Astrocyte of the hippocampus (primary cell): ENCODE results near the gene FRMD1.

Source experiments
- DNase-seq: peaks from one replicate; pipeline ENCODE4 v3.0.0; 2011; ENCODE audit warnings: low read depth, low spot score

FRMD1 gene

DNA sequence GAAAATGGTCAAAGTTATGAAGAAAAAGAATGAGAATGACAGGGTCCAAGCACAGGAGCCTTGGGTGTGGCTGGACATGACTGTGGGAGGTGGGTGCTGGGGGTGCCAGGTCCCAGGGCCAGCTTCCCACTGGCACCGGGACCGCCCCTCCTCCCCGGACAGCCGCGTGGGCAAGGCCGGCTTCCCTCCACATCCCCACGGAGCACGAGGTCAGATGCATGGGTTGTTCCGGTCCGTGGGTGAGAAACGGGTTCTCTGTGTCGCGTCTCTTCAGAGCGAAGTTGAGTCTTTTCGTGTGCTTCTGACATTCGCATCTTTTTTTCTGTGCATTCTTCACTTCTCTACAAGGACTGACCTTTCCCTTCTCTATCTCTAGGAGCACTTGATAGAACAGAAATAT lies 51.5 kb downstream of the FRMD1 start:
- DNase-seq, result no peak

DNA sequence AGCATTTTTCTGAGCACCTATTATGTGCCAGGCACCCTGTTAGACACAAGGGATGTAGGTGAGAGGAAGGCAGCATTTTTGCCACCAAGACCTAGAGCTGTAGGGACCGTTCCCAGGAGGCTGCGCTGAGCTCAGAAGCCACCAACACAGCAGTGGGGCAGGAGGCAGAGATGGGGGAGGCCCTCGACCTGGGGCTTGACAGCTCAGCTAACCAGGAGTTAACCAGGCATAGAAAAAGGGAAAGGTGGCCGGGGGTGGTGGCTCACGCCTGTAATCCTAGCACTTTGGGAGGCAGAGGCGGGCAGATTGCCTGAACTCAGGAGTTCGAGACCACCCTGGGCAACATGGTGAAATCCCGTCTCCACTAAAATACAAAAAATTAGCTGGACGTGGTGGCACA lies 52.1 kb downstream of the FRMD1 start:
- no peak for DNase-seq

DNA sequence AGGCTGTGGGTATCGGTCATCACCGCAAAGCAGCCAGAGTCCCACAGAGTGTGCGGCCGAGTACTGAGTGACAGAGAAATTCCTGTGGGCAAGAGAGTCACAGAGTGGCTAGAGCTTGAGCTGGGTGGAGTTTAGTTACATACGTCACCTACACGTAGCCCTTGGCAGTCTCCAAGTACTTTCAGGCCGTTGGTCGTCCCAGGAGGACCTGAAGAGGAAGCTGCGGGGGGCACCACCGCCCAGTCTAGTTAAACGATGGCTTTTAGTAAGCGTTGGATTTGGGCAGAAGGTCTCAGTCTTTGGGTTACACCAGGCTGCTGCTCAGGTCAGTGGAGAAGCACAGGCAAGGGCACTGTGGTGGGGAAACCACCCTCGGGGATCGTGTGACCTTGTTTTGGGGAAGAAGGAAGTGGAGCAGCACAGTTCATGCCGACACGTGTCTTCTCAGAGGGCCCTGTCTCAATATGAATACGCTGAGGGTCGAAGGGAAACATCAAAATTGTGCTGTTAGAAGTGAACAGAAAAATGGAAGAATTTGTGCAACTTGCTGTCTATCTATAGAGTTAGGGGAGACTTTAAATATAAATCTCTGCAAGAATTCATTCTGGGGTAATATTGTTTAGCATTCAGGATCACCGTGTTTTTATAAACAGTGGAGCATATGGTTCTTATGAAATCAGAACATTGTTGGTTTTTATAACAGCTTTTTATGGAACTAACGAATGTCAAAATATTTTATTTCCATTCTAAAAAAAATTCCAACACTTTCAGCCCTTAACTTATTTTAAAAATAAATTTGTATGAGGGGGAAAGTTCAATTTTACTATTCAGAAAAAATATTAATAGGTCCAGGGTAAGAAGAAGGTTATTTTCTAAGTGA lies 52.9 kb downstream of the FRMD1 start:
- DNase-seq, result no peak

DNA sequence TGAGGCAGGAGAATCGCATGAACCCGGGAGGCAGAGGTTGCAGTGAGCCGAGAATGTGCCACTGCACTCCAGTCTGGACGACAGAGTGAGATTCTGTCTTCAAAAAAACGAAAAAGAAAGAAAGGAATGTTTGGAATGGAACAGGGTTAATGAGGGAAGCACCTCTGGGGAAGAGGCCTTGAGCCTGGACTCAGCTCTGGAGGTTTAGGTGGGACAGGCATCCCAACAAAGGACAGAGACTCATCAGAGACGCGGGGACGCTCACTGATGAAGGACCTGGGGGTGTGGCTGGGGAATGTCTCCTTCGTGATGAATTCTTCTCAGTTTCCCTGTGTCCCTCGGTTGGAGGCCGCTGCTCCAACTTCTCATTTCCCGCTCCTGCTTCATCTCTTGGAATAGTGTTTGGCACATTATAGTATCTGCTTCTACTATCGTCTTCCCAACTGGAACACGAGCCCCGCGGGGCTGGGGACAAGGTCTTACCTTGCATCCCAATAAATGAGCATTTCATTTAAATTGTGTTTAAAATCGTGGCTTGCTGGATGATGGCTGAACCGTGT lies 54.0 kb downstream of the FRMD1 start:
- no peak for DNase-seq

DNA sequence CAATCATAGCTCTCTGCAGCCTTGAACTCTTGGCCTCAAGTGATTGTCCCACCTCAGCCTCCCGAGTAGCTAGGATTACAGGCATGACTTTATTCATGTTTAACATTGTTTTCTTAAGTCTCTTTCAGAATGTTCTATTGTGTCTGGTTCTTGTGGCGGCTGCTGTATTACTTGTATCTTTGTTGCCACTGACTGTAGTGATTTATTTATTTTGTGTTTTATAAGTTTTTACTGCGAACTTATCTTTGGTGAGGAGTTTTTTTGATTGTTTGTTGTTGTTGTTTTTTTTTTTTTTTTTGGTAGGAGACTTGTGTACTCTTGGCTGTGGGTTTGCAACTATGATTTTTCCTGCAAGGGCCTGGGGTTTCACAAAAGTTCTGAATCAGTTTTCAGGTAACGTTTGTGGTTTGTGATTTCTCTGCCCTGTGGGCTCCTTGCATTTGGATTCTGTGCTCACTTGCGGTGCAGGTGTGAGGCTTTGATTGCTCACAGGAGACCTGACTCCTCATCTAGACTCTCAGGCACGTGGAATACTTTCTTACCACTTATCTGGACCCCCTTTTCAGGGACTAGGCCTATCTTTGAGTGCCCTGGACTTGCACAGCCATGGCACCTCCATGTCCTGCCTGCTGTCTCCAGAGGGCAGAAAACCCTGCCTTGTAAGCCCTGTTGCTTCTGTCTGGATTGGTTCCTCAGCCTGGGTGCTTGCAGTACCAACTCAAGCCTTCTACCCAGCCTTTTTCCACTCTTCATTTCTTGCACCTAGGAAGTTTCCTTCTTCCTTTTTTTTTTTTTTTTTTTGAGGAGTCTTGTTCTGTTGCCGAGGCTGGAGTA lies 56.3 kb downstream of the FRMD1 start:
- no peak for DNase-seq

DNA sequence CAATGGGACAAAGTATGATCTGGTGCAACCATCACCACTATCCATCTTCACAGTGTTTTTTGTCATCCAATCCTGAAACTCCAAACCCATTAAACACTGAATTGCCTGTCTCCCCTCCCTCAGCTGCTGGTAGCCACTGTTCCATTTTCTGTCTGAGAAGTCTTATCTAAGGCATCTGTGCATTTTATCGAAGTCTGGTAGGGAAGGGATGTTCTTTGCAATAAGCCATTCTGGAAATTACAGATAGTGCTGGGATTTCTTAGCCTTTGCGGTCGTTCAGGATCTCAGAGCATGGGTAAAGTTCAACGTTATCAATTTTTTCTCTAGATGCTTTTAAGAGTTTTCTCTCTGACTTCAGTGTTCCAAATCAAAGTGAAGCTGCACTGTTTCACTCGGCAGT lies 57.4 kb downstream of the FRMD1 start:
- DNase-seq, result no peak

DNA sequence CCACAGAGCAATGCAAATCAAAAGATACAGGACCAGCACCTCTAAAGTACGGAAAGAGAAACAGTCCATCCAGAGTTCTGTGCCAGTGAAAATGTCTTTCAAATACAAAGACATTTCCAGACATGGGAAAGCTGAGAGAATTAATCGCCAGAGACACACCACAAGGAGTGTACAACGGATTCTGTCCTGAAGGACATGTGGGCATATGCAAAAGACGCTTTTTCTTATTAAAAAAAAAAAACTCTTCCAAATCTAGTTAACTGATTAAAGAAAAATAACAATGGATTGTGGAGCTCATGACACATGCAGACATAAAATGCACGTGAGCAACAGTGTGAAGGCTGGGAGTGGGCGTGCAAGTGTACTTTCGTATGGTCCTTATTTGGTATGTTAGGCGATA lies 58.8 kb downstream of the FRMD1 start:
- no peak for DNase-seq

DNA sequence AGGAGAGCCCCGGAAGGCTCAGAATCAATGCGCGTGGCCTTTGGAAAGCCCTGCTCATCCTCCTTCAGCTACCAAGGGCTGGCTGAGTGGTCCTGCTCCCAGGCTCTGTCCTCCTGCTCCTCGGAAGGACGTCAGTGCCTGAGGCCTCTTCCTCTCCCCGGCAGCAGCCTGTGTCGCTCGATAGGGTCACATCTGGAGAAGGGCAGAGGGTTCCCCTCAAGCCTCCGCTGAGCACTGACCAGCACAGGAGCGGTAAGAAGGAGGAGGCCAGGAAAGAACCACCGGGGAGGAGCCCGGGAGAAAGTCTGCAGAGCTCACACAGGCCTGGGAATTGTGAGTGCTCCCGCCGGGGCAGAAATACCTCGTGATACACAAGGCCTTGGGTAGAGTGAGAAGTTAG lies 60.3 kb downstream of the FRMD1 start:
- DNase-seq, result no peak

DNA sequence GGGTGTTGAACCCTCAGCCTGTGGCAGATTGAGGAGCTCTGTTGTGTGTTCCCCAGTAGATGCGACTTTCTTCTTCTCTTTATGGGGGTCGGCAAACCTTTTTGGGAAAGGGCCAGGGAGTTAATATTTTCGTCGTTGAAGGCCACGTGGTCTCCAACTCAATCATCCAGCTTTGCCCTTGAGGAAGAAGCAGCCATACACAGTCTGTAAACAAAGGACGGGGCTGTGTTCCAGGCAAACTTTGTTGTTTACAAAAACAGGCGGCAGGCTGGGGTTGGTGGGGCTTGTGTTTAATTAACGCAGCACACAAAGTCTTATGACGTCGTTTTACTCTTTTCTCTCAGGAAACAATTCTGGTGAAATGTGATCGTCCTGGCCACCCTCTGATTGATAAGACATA lies 61.4 kb downstream of the FRMD1 start:
- no peak for DNase-seq

DNA sequence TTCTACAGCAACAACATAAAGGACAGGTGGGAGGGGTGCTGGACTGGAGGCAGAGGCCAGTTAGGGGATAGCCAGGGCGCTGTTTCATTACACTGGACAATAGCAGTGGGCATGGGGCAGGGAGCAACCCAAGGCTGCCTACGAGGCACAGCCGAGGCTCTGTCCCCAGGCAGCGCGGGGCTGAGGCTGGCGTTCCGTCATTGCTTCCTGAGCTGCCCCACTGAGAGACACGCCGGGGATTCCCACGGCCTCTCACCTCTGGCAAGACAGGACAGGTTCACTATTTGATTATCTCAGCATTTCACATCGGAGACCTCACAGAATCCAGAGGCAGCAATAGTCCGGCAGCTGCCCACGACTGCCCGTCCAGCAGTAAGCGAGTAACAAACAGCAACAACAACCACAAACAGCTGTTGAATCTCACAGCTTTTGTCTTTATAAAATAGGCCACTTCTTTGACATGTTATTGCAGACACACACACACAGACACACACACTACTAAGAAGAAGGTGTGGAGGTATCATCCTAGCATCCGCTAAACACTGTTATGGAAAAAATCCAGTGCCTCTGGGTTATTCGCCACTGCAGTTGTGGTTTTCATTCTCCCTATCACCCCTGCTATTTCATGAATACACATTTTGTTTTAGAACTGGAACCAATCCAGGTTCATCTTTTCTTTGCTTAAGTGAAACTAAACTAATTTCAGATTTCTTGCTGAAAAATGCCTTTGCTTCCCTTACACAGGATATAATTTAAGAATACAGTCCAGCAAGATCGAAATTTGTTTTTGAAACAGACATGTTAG lies 62.1 kb downstream of the FRMD1 start:
- no peak for DNase-seq

DNA sequence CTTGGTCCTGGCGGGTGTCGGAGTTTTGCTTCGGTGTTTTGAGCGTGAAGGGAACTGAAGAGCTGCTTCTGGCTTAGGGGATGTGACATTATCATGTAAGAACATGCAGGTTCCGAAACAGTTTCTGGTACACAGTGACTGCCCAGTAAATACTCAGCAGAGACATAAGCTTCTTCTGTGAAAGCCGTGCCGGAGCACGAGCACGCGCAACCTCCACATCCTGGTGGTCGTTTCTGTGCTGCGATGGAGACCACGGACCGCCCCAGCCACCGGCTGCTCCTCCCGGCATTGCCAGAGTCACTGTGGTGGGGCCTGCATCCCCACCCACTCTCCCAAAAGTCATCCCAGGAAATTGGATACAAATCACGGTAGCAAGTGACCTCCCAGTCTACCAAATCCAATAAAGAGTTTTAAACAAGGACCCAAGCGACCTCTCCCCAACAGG lies 62.8 kb downstream of the FRMD1 start:
- DNase-seq, result no peak

DNA sequence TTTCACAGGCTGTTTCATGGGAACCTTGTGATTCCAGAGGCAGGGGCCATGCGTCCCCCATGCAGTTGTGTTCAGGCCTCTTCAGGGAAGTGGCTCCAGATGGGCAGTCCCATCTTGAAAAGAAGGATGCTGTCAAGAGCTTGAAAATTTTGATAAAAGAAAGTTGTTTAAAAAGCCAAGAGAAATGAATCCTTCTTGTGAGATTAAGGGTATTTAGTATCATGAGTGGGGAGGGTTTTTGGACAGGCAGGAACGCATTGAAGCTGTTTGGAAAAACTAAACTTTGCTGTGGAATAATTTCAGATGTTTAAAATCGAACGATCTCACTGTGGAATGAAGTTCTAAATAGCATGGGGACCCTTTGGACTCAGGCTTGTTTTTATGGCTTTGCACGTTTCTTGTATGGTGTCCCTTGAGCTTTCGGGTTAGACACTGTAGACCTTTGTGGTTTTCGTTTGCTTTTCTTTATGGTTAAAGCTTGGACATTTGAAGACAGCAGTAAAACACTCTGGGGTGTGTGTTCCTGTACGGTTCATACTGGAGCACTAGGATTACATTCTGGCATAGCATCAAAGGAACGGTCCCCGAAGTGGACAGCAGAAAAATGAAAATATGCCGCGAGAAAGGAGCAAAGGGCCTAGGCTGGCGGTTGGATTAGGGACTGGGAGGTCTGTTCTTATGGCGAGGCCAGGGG lies 63.4 kb downstream of the FRMD1 start:
- DNase-seq, result no peak

DNA sequence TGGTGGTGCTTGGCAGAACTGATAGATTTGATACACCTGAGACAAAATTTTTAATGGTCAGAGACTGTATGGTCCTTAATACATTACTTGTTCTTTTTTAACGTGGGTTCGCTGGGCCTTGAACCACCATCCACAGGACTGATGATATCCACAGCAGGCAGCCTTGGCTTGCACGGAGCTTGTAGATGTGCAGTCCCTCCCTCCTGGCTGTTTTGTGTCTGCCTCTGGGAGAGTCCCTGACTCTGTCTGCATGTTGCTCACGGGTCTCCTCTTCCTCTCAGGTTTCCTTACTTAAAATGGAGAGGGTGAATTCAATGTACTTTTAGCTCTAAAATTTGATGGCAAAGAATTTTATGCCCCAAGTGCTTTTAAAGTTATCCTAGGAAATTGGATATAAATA lies 64.0 kb downstream of the FRMD1 start:
- DNase-seq, result no peak

DNA sequence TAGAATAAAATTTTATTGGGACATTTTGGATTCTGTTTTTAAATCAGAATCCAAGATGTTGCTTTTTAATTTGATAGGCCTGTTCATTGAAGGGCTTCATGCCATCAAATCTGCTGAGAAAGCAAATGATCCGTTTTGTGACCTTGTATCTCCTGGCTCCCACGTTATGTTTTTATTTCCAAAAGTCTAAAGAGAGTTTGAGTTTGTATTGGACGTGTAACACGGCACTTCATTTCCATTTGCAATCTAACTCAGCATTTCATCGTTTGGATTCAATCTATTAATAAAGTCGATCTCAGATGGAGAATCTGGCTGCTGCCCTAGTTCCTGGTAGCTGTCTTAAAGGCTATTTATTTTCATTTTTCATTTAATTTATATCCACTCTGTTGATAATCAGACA lies 64.6 kb downstream of the FRMD1 start:
- no peak for DNase-seq

DNA sequence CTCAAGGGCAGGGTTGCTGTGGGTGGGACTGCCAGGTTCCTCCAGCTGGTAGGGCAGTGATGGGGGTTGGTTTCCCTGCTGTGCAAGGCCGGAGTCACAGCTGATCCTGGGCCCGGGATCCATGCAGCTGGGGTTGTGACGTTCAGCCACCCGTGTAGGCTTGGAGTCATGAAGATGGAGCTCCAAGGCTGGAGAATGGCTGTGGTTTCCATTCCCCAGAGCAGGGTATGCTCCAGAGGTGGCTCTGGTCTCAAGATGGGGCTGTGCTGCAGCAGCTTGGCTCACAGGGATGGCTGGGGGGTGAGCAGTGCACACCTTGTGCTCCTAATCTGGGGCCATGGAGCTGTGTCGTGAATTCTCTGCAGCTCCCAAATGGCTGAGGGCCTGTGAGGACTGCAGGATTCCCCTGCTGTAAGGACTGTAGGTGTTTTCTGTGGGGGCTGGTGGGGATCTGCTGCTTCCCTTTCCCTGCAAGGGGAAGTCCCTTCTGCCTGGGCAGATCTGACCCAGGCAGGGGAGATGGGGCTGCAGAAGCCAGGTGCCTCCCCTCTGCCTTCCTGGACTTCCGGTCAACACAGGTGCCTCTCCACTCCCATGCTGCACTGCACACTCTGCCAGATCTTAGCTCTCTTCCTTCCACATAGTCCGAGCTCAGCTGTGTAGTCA lies 65.6 kb downstream of the FRMD1 start:
- DNase-seq, result no peak

DNA sequence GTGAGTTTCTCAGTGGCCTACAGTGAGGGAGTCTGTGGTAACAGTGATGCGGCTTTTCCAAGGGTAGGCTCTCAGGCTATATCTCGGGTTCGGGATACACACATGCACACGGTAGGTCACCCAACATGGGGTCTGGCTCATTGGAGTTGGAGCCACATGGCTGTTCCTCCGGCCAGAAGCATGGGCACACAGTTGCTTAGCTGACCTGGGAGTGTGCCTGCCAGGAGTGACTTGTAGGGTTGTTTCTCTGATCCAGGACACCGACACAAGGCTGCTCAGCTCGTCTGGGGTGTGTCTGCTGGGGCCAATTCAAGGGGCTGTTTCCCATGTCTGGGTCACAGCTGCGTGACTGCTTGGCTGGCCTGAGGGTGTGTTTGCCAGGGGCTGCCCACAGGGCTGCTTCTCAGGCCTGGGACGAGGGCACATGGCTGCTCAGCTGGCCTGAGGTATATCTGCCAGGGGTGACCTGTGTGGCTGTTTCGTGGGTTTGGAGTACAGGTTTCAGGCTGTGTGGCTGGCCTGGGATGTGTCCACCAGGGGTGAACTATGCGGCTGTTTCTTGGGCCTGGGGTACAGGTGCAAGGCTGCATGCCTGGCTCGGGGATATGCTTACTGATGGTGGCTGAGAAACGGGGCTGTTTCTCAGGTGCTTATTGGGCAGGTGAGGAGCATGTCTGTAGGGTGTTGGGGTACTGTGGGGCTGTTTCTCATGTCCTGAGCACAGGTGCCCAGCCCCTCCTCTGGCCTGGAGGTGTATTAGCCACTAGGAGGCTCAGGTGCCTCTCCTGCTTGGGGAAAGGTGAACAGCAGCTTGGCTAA lies 66.4 kb downstream of the FRMD1 start:
- DNase-seq, result no peak

DNA sequence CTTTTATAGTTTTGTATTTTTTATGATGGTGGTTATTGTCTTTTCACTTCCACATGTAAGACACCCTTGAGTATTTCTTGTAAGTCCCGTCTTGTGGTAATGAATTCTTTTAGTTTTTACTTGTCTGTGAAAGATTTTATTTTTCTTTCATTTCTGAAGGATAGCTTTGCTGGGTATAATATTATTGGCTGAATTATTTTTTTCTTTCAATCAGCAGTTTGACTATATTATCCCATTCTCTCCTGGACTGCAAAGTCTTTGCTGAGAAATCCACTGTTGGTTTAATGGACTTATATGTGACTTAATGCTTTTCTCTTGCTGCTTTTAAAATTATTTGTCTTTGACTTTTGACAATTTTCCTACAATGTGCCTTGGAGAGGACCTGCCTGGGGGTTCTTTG lies 67.7 kb downstream of the FRMD1 start:
- DNase-seq, result no peak

DNA sequence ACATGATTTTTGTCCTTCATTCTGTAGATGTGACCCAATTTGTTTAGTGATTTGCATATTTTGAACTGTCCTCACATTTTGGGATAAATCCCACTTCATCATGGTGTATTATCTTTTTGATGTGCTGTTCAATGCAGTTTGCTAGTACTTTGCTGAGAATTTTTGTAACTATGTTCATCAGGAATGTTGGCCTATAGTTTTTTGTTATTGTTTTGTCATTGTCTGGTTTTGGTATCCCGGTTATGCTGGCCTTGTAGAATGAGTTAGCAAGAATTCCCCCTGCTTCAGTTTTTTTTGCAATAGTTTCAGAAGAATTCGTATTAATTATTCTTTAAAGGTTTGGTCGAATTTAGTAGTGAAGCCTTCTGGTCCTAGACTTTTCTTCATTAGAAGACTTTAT lies 69.7 kb downstream of the FRMD1 start:
- no peak for DNase-seq

DNA sequence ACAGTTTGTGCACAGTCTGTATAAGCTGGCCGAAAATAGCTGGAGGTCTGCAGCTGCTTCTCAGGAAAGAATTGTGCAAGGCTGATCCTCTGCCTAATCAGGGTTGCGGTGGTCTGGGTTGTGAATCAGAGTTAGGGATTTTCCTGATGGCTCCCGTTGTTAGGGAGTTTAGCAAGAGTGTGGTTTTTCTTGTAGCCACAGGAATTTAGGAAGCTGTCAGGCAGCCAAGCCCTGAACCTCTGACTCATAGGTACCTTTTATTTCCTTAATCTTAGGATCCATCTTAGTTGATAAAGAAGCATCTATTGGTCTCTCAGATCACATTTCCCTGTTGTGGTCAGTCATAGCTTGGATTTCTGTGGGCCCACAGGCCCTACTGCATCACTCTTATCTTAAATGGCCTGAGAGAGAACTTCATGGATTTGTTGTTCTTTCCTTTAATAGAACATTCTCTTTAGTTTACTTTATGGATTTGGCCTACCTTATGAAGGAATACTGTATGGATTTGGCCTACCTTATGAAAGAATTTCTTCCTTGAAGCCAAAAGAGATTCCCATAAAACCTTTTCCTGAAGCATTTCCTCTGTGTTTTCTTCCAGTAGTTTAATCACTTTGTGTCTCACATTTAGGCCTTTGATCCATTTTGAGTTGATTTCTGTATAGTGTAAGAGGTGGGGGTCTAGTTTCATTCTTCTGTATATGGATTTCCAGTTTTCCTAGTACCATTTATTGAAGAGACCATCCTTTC lies 71.2 kb downstream of the FRMD1 start:
- DNase-seq, result peak; percentile 98
